Activated CD8-positive, alpha-beta memory T cell treated with anti-CD3 and anti-CD28 coated beads for 48 hours (primary cell): Measurements from ENCODE around the gene PRRT1.
"Not testable (repeated sequence)": the region's sequence is repeated elsewhere in the genome, so short reads cannot be mapped to it uniquely, and the experiment has no call there.

Experiments used
- DNase-seq, 3 experiments: peaks; one replicate each; pipeline ENCODE4 v3.0.0-alpha.2; 2020; ENCODE audit warnings: low read depth in 2 of 3, low spot score in 2 of 3

The PRRT1 gene

GRCh38 chr6:32188381-32189068 lies 36.8 kb upstream of the PRRT1 start:
- no peak for DNase-seq

GRCh38 chr6:32187725-32188380 lies 36.1 kb upstream of the PRRT1 start:
- not testable (repeated sequence) for DNase-seq

- no peak for DNase-seq
Observed at GRCh38 chr6:32187009-32187709, 35.4 kb upstream of the PRRT1 start.

GRCh38 chr6:32186151-32186840 lies 34.6 kb upstream of the PRRT1 start:
- DNase-seq, result not testable (repeated sequence)

DNA sequence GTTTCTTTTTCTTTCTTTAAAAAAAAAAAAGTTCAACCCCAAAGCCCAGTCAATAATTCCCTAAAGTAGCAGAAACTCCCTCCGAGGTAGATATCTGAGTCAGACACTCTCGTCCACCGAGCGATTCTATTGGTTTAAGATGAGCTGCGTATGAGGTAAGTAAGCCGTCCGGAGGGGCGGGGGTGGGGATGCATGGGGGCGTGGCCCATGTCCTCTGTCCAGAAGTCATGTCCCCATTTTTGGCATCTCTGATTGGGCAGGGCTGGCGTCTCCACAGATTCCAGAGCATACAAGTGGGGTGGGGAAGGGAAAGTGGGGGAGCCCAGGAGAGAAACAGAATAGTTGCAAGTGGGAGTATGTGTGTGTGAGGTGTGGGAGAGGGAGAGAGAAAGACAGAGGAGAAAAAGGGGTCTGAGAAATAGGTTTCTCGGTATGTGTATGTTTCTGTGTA lies 34.0 kb upstream of the PRRT1 start:
- not testable (repeated sequence) for DNase-seq

DNA sequence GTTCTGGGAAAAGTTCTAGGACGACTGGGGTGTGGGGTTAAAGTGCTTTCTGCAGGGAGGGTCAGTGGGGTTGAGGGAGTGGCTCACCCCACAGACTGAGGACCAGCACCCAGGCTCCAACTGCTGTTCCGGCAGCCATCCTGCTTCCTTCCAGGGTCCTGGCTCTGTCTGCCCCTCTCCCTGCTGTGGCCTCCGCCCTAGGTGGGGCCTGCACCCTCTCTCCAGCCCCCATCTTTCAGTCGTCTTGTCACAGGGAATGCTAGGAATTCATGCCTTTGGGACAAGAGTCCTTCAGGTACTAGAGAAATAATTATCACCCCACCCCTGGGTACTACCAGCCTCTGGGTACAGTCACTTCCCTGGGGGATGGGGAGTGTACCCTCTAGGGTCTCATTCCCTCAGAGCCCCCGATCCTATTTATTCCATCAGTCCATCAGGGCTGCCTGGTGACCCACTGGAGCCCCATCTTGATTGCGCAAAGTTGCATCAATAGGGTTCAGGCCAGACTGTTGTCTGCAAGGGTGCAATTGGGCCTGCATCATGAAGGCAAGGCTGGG lies 32.4 kb upstream of the PRRT1 start, which contains the start of gene AGER:
TSS of gene AGER (minus strand) at position 170 of the 557 bp plus-strand sequence. CDS start at position 139, 31 bp downstream.
- no peak for DNase-seq

- no peak for DNase-seq
Observed at GRCh38 chr6:32183483-32184083, 31.8 kb upstream of the PRRT1 start.

- no peak for DNase-seq
Observed at GRCh38 chr6:32183030-32183429, 31.3 kb upstream of the PRRT1 start.

GRCh38 chr6:32182555-32182981 lies 30.8 kb upstream of the PRRT1 start:
- no peak for DNase-seq

DNA sequence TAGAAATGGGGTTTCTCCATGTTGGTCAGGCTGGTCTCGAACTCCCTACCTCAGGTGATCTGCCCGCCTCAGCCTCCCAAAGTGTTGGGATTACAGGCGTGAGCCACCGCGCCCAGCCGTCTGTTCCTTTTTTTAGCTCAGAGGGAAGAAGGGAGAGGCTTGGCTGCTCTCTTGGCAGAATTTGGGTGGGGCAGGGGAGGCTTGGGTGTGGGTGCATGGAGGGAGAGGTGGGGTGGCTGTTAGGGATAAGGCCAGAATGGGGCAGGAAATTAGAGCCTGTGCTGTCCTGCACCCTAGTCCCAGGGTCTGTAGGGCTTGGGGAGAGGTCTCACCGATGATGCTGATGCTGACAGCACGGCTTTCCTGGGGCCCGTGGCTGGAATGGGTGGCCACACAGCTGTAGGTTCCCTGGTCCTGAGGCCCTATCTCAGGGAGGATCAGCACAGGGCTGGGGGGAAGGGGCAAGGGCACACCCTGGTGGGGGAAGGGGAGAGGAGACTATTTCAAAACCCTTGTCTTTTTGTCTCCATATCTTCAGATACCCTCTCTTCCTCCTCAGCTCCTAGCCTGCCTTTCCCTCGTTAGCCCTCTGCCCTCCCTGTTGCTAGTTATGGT lies 30.3 kb upstream of the PRRT1 start:
- DNase-seq, result no peak

GRCh38 chr6:32181148-32181702 lies 29.5 kb upstream of the PRRT1 start:
- no peak for DNase-seq

DNA sequence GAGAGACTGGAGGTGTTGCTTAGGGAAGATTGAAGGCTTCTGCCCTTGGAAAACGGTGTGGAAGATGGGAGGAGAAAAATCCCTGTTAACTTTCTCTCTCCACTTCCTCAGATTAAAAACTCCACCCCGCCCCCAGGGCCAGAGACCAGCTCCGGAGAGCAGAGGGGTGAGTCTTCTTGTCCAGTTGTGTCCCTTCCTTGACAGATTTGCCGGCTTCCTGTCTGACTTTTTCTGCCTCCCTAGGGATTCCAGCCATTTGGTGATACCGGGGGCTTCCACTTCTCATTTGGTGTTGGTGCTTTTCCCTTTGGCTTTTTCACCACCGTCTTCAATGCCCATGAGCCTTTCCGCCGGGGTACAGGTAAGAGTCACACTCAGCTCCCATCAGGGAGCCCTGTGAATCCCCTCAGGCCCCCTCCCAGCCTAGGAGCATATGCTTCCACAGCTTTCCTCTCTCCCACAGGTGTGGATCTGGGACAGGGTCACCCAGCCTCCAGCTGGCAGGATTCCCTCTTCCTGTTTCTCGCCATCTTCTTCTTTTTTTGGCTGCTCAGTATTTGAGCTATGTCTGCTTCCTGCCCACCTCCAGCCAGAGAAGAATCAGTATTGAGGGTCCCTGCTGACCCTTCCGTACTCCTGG lies 28.1 kb upstream of the PRRT1 start:
- DNase-seq, result no peak

- DNase-seq, result no peak
Observed at GRCh38 chr6:32178547-32179440, 27.1 kb upstream of the PRRT1 start.

GRCh38 chr6:32177788-32178546 lies 26.2 kb upstream of the PRRT1 start, which contains the start of gene RNF5:
TSS of gene RNF5 (plus strand) at chr6:32178405. CDS start at chr6:32178512, 107 bp downstream.
- peak; percentile 66 to 80 (median 78) for DNase-seq

GRCh38 chr6:32177183-32177787 lies 25.5 kb upstream of the PRRT1 start:
- DNase-seq, result no peak

- DNase-seq, result no peak
Observed at GRCh38 chr6:32176476-32177182, 24.9 kb upstream of the PRRT1 start.
